ENCODE data around the gene SYAP1. TPM values are rescaled to one million over a fixed set of nuclear protein-coding genes. Genes with fewer than 3 reads are reported as not detected.

The SYAP1 gene
- total RNA-seq, 4 donors from 2014 or later, result 25.4 to 39.1 (median 30.4) TPM

DNA sequence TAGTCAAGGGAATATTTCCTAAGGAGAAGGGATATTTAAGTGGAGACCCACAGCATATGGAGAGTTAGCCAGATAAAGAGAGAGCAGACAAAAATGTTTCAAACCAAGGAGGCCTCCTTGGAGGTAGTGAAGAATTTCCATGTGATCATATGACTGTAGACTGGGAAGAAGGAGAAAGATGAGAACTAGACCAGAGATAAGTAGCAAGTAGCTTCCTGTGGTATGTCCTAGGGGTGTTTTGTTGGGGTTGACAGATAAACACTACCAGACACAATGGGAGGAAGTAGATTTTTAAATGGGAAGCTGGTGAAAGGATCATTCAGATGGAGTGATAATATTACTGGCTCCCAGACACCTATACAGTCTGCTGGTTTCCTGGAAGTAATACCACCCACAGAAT is 13.6 kb downstream of the SYAP1 start:
- Histone ChIP-seq H3K4me1 (no peaks in the 10 kb centered on the region), H3K4me3 (no peak overlapping the region), H3K36me3 (peaks cover 0 to 26% of the 10 kb centered on the region in 2 donors), H3K27ac (no peak overlapping the region), H3K9me3 (no peaks in the 10 kb centered on the region), H3K27me3 (no peaks in the 10 kb centered on the region)
- no peak for ATAC-seq
- TF ChIP-seq POLR2A (IDR thresholded peaks at IDR 0.05), result no peak
- TF ChIP-seq POLR2AphosphoS5 (IDR thresholded peaks at IDR 0.05), result no peak
- TF ChIP-seq EP300 (IDR thresholded peaks at IDR 0.05), result no peak
- TF ChIP-seq, protein P1, sequence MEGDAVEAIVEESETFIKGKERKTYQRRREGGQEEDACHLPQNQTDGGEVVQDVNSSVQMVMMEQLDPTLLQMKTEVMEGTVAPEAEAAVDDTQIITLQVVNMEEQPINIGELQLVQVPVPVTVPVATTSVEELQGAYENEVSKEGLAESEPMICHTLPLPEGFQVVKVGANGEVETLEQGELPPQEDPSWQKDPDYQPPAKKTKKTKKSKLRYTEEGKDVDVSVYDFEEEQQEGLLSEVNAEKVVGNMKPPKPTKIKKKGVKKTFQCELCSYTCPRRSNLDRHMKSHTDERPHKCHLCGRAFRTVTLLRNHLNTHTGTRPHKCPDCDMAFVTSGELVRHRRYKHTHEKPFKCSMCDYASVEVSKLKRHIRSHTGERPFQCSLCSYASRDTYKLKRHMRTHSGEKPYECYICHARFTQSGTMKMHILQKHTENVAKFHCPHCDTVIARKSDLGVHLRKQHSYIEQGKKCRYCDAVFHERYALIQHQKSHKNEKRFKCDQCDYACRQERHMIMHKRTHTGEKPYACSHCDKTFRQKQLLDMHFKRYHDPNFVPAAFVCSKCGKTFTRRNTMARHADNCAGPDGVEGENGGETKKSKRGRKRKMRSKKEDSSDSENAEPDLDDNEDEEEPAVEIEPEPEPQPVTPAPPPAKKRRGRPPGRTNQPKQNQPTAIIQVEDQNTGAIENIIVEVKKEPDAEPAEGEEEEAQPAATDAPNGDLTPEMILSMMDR (IDR thresholded peaks at IDR 0.05), result no peak

DNA sequence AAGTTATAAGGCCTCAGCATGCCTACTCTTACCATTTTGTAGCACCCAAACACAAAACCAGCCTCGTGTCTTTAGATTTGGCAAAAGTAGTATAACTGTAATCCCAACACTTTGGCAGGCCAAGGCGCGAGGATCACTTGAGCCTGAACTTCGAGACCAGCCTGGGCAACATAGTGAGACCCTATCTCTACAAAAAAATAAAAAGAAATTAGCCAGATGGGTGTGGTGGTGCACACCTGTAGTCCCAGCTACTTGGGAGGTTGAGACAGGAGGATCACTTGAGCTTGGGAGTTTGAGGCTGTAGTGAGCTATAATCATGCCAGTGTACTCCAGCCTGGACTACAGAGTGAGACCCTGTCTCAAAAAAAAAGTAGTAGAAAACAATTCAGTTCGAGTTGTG is 17.6 kb downstream of the SYAP1 start:
- H3K36me3 ChIP-seq, result peaks cover 0 to 52% of the 10 kb centered on the region in 2 donors
- H3K4me3 ChIP-seq, result no peak overlapping the region
- H3K4me1 ChIP-seq, result no peaks in the 10 kb centered on the region
- no peak for ATAC-seq
- H3K27ac ChIP-seq, result no peak overlapping the region
- WGBS, 2 donors (ENCODE audit: low coverage in 1 of 2), result 90 to 100% methylated on average over 2 to 5 of the region's 5 CpGs
- no peaks in the 10 kb centered on the region for H3K9me3 ChIP-seq
- no peaks in the 10 kb centered on the region for H3K27me3 ChIP-seq
- no peak for TF ChIP-seq EP300 (IDR thresholded peaks at IDR 0.05)
- no peak for TF ChIP-seq POLR2AphosphoS5 (IDR thresholded peaks at IDR 0.05)
- TF ChIP-seq, protein P1 (IDR thresholded peaks at IDR 0.05), result no peak
- no peak for TF ChIP-seq POLR2A (IDR thresholded peaks at IDR 0.05)

DNA sequence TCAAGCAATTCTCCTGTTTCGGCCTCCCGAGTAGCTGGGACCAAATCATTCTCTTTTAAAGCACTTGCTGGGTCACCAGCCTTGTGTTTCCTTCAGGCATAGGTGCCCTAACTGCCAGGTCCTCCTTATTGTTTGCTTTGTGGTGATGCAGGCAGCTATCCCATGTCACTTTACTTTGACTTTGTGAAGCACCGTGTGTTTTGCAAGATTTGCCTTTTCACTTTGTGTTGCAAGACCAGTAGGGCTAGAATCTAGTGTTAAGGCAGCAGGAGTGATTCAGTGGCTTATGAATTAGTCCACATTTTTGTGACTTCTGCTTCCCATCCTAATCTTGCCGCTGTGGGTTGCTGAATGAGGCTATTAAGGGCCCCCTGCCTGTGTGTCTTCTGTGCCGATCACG is 20.2 kb downstream of the SYAP1 start:
- Histone ChIP-seq H3K27ac (no peak overlapping the region), H3K9me3 (no peaks in the 10 kb centered on the region), H3K4me1 (no peaks in the 10 kb centered on the region), H3K4me3 (no peak overlapping the region), H3K27me3 (no peaks in the 10 kb centered on the region), H3K36me3 (peaks cover 0 to 77% of the 10 kb centered on the region in 2 donors)
- ATAC-seq, result no peak
- 88 to 100% methylated on average over 1 to 4 of the region's 6 CpGs for WGBS, 2 donors (ENCODE audit: low coverage in 1 of 2)
- TF ChIP-seq POLR2A (IDR thresholded peaks at IDR 0.05) (no peak), POLR2AphosphoS5 (IDR thresholded peaks at IDR 0.05) (no peak), EP300 (IDR thresholded peaks at IDR 0.05) (no peak)
- TF ChIP-seq, protein P1 (IDR thresholded peaks at IDR 0.05), result no peak

DNA sequence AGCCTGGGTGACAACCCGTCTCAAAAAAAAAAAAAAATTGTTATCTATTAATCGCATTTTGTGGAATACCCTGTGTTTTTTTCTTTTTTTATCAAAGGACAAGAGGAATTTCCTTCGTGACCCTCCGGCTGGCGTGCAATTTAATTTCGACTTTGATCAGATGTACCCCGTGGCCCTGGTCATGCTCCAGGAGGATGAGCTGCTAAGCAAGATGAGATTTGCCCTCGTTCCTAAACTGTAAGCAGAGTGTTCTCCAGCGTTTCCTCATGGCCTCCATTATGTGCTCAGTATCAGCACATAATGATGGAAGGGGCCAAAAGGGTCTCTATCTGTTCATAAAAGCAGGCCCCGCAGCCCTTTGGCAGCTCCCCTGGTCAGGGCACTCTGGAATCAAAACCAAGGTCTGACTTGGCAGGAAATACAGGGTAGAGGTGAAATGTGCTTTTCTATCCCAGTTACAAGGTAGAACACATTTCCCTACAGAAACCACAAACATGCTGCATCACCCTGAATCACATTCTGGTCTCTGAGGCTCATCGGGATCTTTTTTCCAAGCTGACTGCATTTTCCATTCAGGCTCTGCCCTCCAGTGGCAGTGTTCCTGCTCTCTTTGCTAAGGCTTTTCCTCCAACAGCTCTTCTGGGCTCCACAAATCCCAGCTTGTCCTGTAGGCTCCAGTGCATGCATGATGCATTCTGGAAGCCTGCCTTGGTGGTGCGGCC is 24.4 kb downstream of the SYAP1 start:
- ATAC-seq, result no peak
- peaks cover 0 to 82% of the 10 kb centered on the region in 2 donors for H3K36me3 ChIP-seq

More for the DNA sequence above, 24.4 kb downstream of the SYAP1 start:
- no peaks in the 10 kb centered on the region for H3K27me3 ChIP-seq
- no peaks in the 10 kb centered on the region for H3K4me1 ChIP-seq
- 94 to 96% methylated on average over 6 to 12 of the region's 12 CpGs for WGBS, 2 donors (ENCODE audit: low coverage in 1 of 2)
- no peak overlapping the region for H3K4me3 ChIP-seq
- TF ChIP-seq POLR2AphosphoS5 (IDR thresholded peaks at IDR 0.05), result no peak
- TF ChIP-seq, protein P1 (IDR thresholded peaks at IDR 0.05), result no peak
- TF ChIP-seq EP300 (IDR thresholded peaks at IDR 0.05), result no peak
- TF ChIP-seq POLR2A (IDR thresholded peaks at IDR 0.05), result no peak
- H3K9me3 ChIP-seq, result no peaks in the 10 kb centered on the region
- no peak overlapping the region for H3K27ac ChIP-seq

All from gastroesophageal sphincter (tissue), 4 donors.